BLaER1 treated with 17β-estradiol and CSF1 and Interleukin-3, amounts not matched to agents 10 nM and 100 nM (cell line): Measurements from ENCODE around the gene RC3H1.

Source experiments
- H3K27ac ChIP-seq, 11 experiments: shearing (Covaris generic); formaldehyde crosslinking; 2 replicates each; pipeline ENCODE4 v1.8.1; 2022
- H3K27me3 ChIP-seq, 11 experiments: shearing (Covaris generic); formaldehyde crosslinking; 2 replicates each; pipeline ENCODE4 v1.8.1; 2022
- H3K36me3 ChIP-seq, 11 experiments: shearing (Covaris generic); formaldehyde crosslinking; 2 replicates each; pipeline ENCODE4 v1.8.1; 2022
- H3K4me1 ChIP-seq, 10 experiments: shearing (Covaris generic); formaldehyde crosslinking; 2 replicates each; pipeline ENCODE4 v1.8.1; 2022
- H3K4me2 ChIP-seq, 11 experiments: shearing (Covaris generic); formaldehyde crosslinking; 2 replicates each; pipeline ENCODE4 v1.8.1; 2022
- H3K4me3 ChIP-seq, 10 experiments: shearing (Covaris generic); formaldehyde crosslinking; 2 replicates each; pipeline ENCODE4 v1.8.1; 2022
- H3K9ac ChIP-seq, 11 experiments: shearing (Covaris generic); formaldehyde crosslinking; 2 replicates each; pipeline ENCODE4 v1.8.1; 2022
- H3K9me3 ChIP-seq, 11 experiments: shearing (Covaris generic); formaldehyde crosslinking; replicated peaks in 1 of 11; 2 replicates each; pipeline ENCODE4 v1.8.1; 2022
- H4K20me1 ChIP-seq, 11 experiments: shearing (Covaris generic); formaldehyde crosslinking; 2 replicates each; pipeline ENCODE4 v1.8.1; 2022
- Cebpa-rat ChIP-seq, 11 experiments: shearing (Covaris generic); IDR thresholded peaks; 2 replicates each; pipeline ENCODE4 v1.8.1; 2022

RC3H1 gene

GRCh38 chr1:173917149-173917548, 105.0 kb downstream of the RC3H1 start, which contains the start of gene SERPINC1:
SERPINC1 (minus strand) TSS chr1:173917327; CDS start chr1:173917259, 68 bp downstream.
- Histone ChIP-seq H3K27me3 (no peaks in the 10 kb centered on the region), H3K27ac (no peak within 1 kb of the TSS), H3K36me3 (no peaks in the 10 kb centered on the region), H3K9me3 (no peaks in the 10 kb centered on the region), H3K4me2 (no peak within 1 kb of the TSS), H4K20me1 (no peaks in the 10 kb centered on the region), H3K4me3 (no peak within 1 kb of the TSS), H3K4me1 (peaks cover 0 to 3% (median 0%) of the 10 kb centered on the region in 10 experiments; a peak in 1 of 20 replicates), H3K9ac (no peak within 1 kb of the TSS)
- TF ChIP-seq Cebpa-rat (IDR thresholded peaks at IDR 0.05): no peak

GRCh38 chr1:173916667-173917066, 105.5 kb downstream of the RC3H1 start:
- H4K20me1 ChIP-seq: no peaks in the 10 kb centered on the region
- no peaks in the 10 kb centered on the region for H3K27me3 ChIP-seq
- no peaks in the 10 kb centered on the region for H3K36me3 ChIP-seq
- H3K9me3 ChIP-seq: no peaks in the 10 kb centered on the region
- H3K27ac ChIP-seq: no peak overlapping the region
- peaks cover 0 to 3% (median 0%) of the 10 kb centered on the region in 10 experiments; a peak in 1 of 20 replicates for H3K4me1 ChIP-seq
- H3K9ac ChIP-seq: no peak overlapping the region
- no peak for TF ChIP-seq Cebpa-rat (IDR thresholded peaks at IDR 0.05)
- H3K4me3 ChIP-seq: no peak overlapping the region
- H3K4me2 ChIP-seq: no peak overlapping the region

- Histone ChIP-seq H3K27ac (no peak overlapping the region), H3K4me2 (no peak overlapping the region), H3K4me3 (no peak overlapping the region), H3K27me3 (no peaks in the 10 kb centered on the region), H3K9me3 (no peaks in the 10 kb centered on the region), H4K20me1 (no peaks in the 10 kb centered on the region), H3K36me3 (no peaks in the 10 kb centered on the region), H3K9ac (no peak overlapping the region), H3K4me1 (peaks cover 0 to 3% (median 0%) of the 10 kb centered on the region in 10 experiments; a peak in 1 of 20 replicates)
- TF ChIP-seq Cebpa-rat (IDR thresholded peaks at IDR 0.05): no peak
These were observed 106.6 kb downstream of the RC3H1 start for GRCh38 chr1:173915596-173915995.

- H3K27ac ChIP-seq: no peak overlapping the region
- no peak for TF ChIP-seq Cebpa-rat (IDR thresholded peaks at IDR 0.05)
- H3K27me3 ChIP-seq: no peaks in the 10 kb centered on the region
- no peak overlapping the region for H3K4me2 ChIP-seq
- H4K20me1 ChIP-seq: no peaks in the 10 kb centered on the region
- H3K9me3 ChIP-seq: no peaks in the 10 kb centered on the region
- no peak overlapping the region for H3K4me3 ChIP-seq
- no peak overlapping the region for H3K9ac ChIP-seq
- peaks cover 0 to 3% (median 0%) of the 10 kb centered on the region in 10 experiments; a peak in 1 of 20 replicates for H3K4me1 ChIP-seq
- H3K36me3 ChIP-seq: no peaks in the 10 kb centered on the region
These were observed 107.7 kb downstream of the RC3H1 start for GRCh38 chr1:173914366-173914871.

- H4K20me1 ChIP-seq: no peaks in the 10 kb centered on the region
- H3K27ac ChIP-seq: no peak overlapping the region
- H3K9me3 ChIP-seq: no peaks in the 10 kb centered on the region
- no peak for TF ChIP-seq Cebpa-rat (IDR thresholded peaks at IDR 0.05)
- H3K27me3 ChIP-seq: no peaks in the 10 kb centered on the region
- no peaks in the 10 kb centered on the region for H3K36me3 ChIP-seq
- no peak overlapping the region for H3K9ac ChIP-seq
- H3K4me1 ChIP-seq: no peaks in the 10 kb centered on the region
- H3K4me3 ChIP-seq: no peak overlapping the region
- no peak overlapping the region for H3K4me2 ChIP-seq
These were observed 109.0 kb downstream of the RC3H1 start for GRCh38 chr1:173913111-173913510.

- Histone ChIP-seq H3K27me3 (no peaks in the 10 kb centered on the region), H3K36me3 (peaks cover 0 to 9% (median 0%) of the 10 kb centered on the region in 11 experiments; a peak in 1 of 22 replicates), H3K4me3 (no peak overlapping the region), H3K27ac (no peak overlapping the region), H3K9ac (no peak overlapping the region), H3K9me3 (no peaks in the 10 kb centered on the region), H3K4me1 (peaks cover 0 to 4% (median 0%) of the 10 kb centered on the region in 10 experiments; a peak in 1 of 20 replicates), H4K20me1 (no peaks in the 10 kb centered on the region), H3K4me2 (no peak overlapping the region)
- no peak for TF ChIP-seq Cebpa-rat (IDR thresholded peaks at IDR 0.05)
These were observed 118.2 kb downstream of the RC3H1 start for GRCh38 chr1:173903827-173904531.

GRCh38 chr1:173900992-173901391, 121.2 kb downstream of the RC3H1 start:
- H3K4me1 ChIP-seq: peaks cover 0 to 11% (median 0%) of the 10 kb centered on the region in 10 experiments; a peak in 1 of 20 replicates
- TF ChIP-seq Cebpa-rat (IDR thresholded peaks at IDR 0.05): no peak
- H3K9me3 ChIP-seq: no peaks in the 10 kb centered on the region
- peaks cover 0 to 6% (median 0%) of the 10 kb centered on the region in 11 experiments; a peak in 1 of 22 replicates for H4K20me1 ChIP-seq
- H3K36me3 ChIP-seq: peaks cover 0 to 9% (median 0%) of the 10 kb centered on the region in 11 experiments; a peak in 1 of 22 replicates
- H3K4me3 ChIP-seq: no peak overlapping the region
- no peak overlapping the region for H3K9ac ChIP-seq
- no peak overlapping the region for H3K27ac ChIP-seq
- H3K27me3 ChIP-seq: no peaks in the 10 kb centered on the region
- no peak overlapping the region for H3K4me2 ChIP-seq

- Histone ChIP-seq H3K4me2 (no peak overlapping the region), H3K27ac (no peak overlapping the region), H3K4me3 (no peak overlapping the region), H3K27me3 (no peaks in the 10 kb centered on the region), H3K36me3 (peaks cover 0 to 13% (median 0%) of the 10 kb centered on the region in 11 experiments; a peak in 2 of 22 replicates), H3K4me1 (0 out of 20 replicates have a peak, but pooled peaks cover 0 to 11% (median 0%) of the 10 kb centered on the region in 10 experiments), H3K9ac (no peak overlapping the region), H4K20me1 (peaks cover 0 to 6% (median 0%) of the 10 kb centered on the region in 11 experiments; a peak in 1 of 22 replicates), H3K9me3 (no peaks in the 10 kb centered on the region)
- no peak for TF ChIP-seq Cebpa-rat (IDR thresholded peaks at IDR 0.05)
These were observed 121.7 kb downstream of the RC3H1 start for GRCh38 chr1:173900427-173900826.

GRCh38 chr1:173894189-173894588, 128.0 kb downstream of the RC3H1 start:
- Histone ChIP-seq H3K4me3 (no peak overlapping the region), H4K20me1 (peaks cover 0 to 6% (median 0%) of the 10 kb centered on the region in 11 experiments; a peak in 1 of 22 replicates), H3K4me1 (0 out of 20 replicates have a peak, but pooled peaks cover 0 to 11% (median 0%) of the 10 kb centered on the region in 10 experiments), H3K9ac (no peak overlapping the region), H3K36me3 (peaks cover 0 to 49% (median under 1%) of the 10 kb centered on the region in 11 experiments; a peak in 7 of 22 replicates), H3K27ac (no peak overlapping the region), H3K9me3 (no peaks in the 10 kb centered on the region), H3K27me3 (no peaks in the 10 kb centered on the region), H3K4me2 (no peak overlapping the region)
- TF ChIP-seq Cebpa-rat (IDR thresholded peaks at IDR 0.05): no peak
